ENCODE results near the gene LMO7.

- TF ChIP-seq CTCF (IDR thresholded peaks at IDR 0.05; ENCODE audit: control extremely low read depth in 1 of 3, insufficient read depth in 1 of 3, low read depth in 1 of 3, low read length in 3 of 3), result peak in 2 of 3 experiments; percentile 42 to 51; a peak in 2 of 4 replicates
- TF ChIP-seq POLR2AphosphoS5 (IDR thresholded peaks at IDR 0.05; ENCODE audit: low read depth, low read length), result no peak
- no peak for TF ChIP-seq JUND (IDR thresholded peaks at IDR 0.05; ENCODE audit: low read length)
- TF ChIP-seq RAD21 (IDR thresholded peaks at IDR 0.05 in 1 of 2, conservative IDR thresholded peaks at IDR 0.05 in 1 of 2; ENCODE audit: low read depth in 2 of 2, low read length in 2 of 2), result peak; percentile 64 to 65
- TF ChIP-seq POLR2A (IDR thresholded peaks at IDR 0.05; ENCODE audit: control extremely low read depth in 1 of 2, low read depth in 2 of 2, low read length in 2 of 2), result no peak
- no peak for TF ChIP-seq BCL11A (IDR thresholded peaks at IDR 0.05; ENCODE audit: low read depth in 2 of 2, low read length in 2 of 2)
- no peak for TF ChIP-seq MAX (IDR thresholded peaks at IDR 0.05)
- no peak for TF ChIP-seq CEBPB (IDR thresholded peaks at IDR 0.05; ENCODE audit: low read depth, low read length)
- no peak for TF ChIP-seq ATF2 (IDR thresholded peaks at IDR 0.05; ENCODE audit: low read length)
- no peak for TF ChIP-seq BACH1 (IDR thresholded peaks at IDR 0.05; ENCODE audit: low read length)
Observed at GRCh38 chr13:75687150-75687763, 51.1 kb downstream of the LMO7 start.
